GM21717 (cell line): ENCODE measurements around the gene ADRA2A.

Experiments
- ATAC-seq: cut with Tn5 transposase; IDR thresholded peaks from one replicate; pipeline ENCODE4 v1.9.1; 2021; ENCODE audit warnings: mild to moderate bottlenecking, moderate library complexity; ENCODE audit not compliant: unreplicated experiment

Gene ADRA2A

DNA sequence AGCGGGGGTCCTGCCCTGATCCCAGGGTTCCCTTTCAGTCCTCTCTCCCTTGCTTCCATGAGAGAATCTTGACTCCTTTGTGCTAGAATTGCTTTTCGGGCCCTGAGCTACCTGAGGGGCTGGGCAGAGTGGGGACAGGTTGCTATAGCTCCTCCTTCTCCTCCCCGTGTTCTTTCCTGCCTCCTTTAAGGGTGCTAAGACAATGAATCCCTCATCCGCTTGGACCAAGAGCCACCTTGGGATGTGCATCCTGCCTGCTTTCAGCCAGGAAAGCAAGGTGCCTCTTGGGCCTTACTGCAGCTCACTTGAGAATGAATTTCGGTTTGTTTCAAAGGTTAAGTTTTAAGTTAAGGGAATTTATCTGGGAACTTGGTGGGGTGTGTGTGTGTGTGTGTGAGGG, 53.6 kb downstream of the ADRA2A start:
- no peak for ATAC-seq
